Measurements from ENCODE around the gene CHST1. TPM values are rescaled to one million over a fixed set of nuclear protein-coding genes. Genes with fewer than 3 reads are reported as not detected.

Gene CHST1
- polyA plus RNA-seq, 2 of the 4 experiments (the other 2 are of a cell fraction): 0.40 to 0.89 TPM

DNA sequence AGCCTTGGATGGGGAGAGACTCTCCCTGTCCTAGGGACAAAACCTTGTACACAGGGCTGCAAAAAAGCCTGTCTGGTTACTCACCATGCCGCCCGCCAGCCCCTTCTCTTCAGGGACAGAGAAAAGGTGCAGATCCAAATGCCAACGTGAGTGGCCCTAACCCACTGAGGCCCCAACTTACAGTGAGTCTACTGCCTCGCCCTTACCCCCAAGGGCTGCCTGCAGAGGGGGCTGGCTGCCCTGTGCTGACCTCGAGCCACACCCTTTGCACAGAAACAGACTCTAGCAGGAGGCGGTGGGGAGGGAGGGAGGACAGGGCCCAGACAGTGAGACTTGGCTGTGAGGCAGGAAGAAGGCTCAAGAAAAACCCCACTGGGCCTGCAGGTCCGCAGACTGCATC, 13.6 kb upstream of the CHST1 start:
- whole genome bisulfite sequencing (ENCODE audit: missing lambda C conversion rate): 48% methylated on average over 7 of the region's 7 CpGs
- H3K4me1 ChIP-seq: no peaks in the 10 kb centered on the region
- H3K9me3 ChIP-seq: no peaks in the 10 kb centered on the region
- FAIRE-seq (no peak), DNase-seq (ENCODE audit: low read depth in 1 of 2, low spot score in 1 of 2) (no peak), ATAC-seq (no peak)
- no peak overlapping the region for H3K4me3 ChIP-seq
- CTCF ChIA-PET: interaction anchor here (0.6 to 2.1 kb wide), 3 partner anchors 16 to 93 kb away, joined by 3 to 11 read pairs (median 4); no protein-coding TSS in a partner anchor
- TF ChIP-seq KDM1A (IDR thresholded peaks at IDR 0.05; ENCODE audit: low read depth): no peak
- no peak for TF ChIP-seq HOXB5 (CRISPR knock-in tag; IDR thresholded peaks at IDR 0.05)
- TF ChIP-seq, protein P1, sequence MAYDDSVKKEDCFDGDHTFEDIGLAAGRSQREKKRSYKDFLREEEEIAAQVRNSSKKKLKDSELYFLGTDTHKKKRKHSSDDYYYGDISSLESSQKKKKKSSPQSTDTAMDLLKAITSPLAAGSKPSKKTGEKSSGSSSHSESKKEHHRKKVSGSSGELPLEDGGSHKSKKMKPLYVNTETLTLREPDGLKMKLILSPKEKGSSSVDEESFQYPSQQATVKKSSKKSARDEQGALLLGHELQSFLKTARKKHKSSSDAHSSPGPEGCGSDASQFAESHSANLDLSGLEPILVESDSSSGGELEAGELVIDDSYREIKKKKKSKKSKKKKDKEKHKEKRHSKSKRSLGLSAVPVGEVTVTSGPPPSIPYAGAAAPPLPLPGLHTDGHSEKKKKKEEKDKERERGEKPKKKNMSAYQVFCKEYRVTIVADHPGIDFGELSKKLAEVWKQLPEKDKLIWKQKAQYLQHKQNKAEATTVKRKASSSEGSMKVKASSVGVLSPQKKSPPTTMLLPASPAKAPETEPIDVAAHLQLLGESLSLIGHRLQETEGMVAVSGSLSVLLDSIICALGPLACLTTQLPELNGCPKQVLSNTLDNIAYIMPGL (CRISPR knock-in tag; IDR thresholded peaks at IDR 0.05; ENCODE audit: borderline replicate concordance): no peak
- TF ChIP-seq FOSB (CRISPR knock-in tag; IDR thresholded peaks at IDR 0.05): no peak
- no peak for TF ChIP-seq PHF8 (IDR thresholded peaks at IDR 0.05; ENCODE audit: borderline replicate concordance, low read depth)
- TF ChIP-seq NR3C1 (IDR thresholded peaks at IDR 0.05): no peak
- TF ChIP-seq, protein P2, sequence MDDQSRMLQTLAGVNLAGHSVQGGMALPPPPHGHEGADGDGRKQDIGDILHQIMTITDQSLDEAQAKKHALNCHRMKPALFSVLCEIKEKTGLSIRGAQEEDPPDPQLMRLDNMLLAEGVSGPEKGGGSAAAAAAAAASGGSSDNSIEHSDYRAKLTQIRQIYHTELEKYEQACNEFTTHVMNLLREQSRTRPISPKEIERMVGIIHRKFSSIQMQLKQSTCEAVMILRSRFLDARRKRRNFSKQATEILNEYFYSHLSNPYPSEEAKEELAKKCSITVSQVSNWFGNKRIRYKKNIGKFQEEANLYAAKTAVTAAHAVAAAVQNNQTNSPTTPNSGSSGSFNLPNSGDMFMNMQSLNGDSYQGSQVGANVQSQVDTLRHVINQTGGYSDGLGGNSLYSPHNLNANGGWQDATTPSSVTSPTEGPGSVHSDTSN (IDR thresholded peaks at IDR 0.05): no peak
- H3K4me2 ChIP-seq: no peak overlapping the region
- no peak overlapping the region for H3K27ac ChIP-seq
- POLR2A ChIA-PET: no interaction called here

DNA sequence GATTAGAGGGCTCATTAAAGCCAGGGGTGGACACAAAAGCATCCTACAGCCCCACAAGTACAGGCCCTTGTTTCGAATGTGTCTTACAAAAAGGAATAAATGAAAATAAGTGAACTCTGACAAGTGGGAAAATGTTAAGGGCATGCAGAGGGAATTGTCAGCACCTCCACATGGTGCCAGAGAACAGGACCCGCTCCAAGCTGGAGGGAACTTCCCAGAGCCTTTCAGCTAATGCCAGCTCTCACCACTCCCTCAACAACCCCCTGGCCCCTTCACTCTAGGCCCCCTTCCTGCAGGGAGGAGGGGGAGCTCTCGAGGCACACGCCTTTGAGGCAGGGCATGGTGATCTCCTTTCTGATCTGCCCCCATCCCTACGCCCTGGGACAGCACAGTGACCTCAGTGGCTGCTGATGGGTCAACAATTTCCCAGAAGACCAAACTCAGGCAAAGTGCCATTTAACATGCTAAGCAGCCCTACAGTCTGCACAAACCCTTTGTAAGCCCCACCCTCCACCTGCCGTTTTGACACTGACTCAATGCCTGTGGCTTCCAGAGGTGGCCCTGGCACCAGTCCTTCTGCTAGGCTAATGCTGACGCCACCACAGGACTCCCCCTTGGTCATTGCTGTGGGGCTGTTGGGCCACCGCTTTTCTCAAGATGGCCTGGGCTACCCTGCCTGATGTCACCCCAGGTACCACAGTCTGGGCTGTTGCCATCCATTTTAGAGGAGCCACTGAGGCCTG, 12.5 kb upstream of the CHST1 start:
- DNase-seq (ENCODE audit: low read depth in 1 of 2, low spot score in 1 of 2) (no peak), ATAC-seq (no peak), FAIRE-seq (no peak)
- ChIA-PET CTCF (interaction anchor here (0.5 to 1.5 kb wide), 5 partner anchors 17 to 642 kb away, joined by 3 to 6 read pairs (median 3); no protein-coding TSS in a partner anchor), POLR2A (no interaction called here)
- Histone ChIP-seq H3K4me1 (no peaks in the 10 kb centered on the region), H3K9me3 (no peaks in the 10 kb centered on the region), H3K4me2 (no peak overlapping the region), H3K27ac (no peak overlapping the region), H3K4me3 (no peak overlapping the region)
- TF ChIP-seq CBX2 (IDR thresholded peaks at IDR 0.05; ENCODE audit: borderline replicate concordance, low read depth) (no peak), RNF2 (IDR thresholded peaks at IDR 0.05; ENCODE audit: borderline replicate concordance, low read depth) (no peak), PHF8 (IDR thresholded peaks at IDR 0.05; ENCODE audit: borderline replicate concordance, low read depth) (no peak), ESRRA (IDR thresholded peaks at IDR 0.05; ENCODE audit: borderline replicate concordance, low read length) (no peak), BHLHE40 (IDR thresholded peaks at IDR 0.05; ENCODE audit: low read depth, low read length) (no peak), NPAS2 (CRISPR knock-in tag; IDR thresholded peaks at IDR 0.05; ENCODE audit: borderline replicate concordance) (no peak), ZC3H11A (IDR thresholded peaks at IDR 0.05) (no peak), EHMT2 (IDR thresholded peaks at IDR 0.05; ENCODE audit: low read depth) (no peak), ZFP36 (IDR thresholded peaks at IDR 0.05; ENCODE audit: borderline replicate concordance, partially characterized antibody) (no peak), CEBPB (IDR thresholded peaks at IDR 0.05) (no peak)
- TF ChIP-seq, protein P3, sequence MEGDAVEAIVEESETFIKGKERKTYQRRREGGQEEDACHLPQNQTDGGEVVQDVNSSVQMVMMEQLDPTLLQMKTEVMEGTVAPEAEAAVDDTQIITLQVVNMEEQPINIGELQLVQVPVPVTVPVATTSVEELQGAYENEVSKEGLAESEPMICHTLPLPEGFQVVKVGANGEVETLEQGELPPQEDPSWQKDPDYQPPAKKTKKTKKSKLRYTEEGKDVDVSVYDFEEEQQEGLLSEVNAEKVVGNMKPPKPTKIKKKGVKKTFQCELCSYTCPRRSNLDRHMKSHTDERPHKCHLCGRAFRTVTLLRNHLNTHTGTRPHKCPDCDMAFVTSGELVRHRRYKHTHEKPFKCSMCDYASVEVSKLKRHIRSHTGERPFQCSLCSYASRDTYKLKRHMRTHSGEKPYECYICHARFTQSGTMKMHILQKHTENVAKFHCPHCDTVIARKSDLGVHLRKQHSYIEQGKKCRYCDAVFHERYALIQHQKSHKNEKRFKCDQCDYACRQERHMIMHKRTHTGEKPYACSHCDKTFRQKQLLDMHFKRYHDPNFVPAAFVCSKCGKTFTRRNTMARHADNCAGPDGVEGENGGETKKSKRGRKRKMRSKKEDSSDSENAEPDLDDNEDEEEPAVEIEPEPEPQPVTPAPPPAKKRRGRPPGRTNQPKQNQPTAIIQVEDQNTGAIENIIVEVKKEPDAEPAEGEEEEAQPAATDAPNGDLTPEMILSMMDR (IDR thresholded peaks at IDR 0.05): no peak
- 56% methylated on average over 7 of the region's 8 CpGs for WGBS (ENCODE audit: missing lambda C conversion rate)
